Thoracic aorta (tissue), 2 donors: ENCODE data around the gene GLIPR1. TPM values are rescaled to one million over a fixed set of nuclear protein-coding genes. Genes with fewer than 3 reads are reported as not detected.

Experiments used
- ATAC-seq: fragments of 150-250 bp; one replicate; pipeline ENCODE4 v1.8.0; 2017; ENCODE audit warnings: low read depth; ENCODE audit not compliant: insufficient number of reproducible peaks, low FRiP score
- DNase-seq: peaks from one replicate; pipeline ENCODE4 v3.0.0-alpha.2; 2020; ENCODE audit warnings: low spot score
- H3K27ac ChIP-seq, 2 donors: fragments of 200-600 bp; sonication (generic); 1 replicate in 1 of 2; 2 replicates in 1 of 2; pipeline ENCODE4 v1.5.1; 2016; ENCODE audit warnings: mild to moderate bottlenecking in 2 of 2, moderate library complexity in 2 of 2
- H3K27me3 ChIP-seq: fragments of 200-600 bp; sonication (generic); replicated peaks from 2 replicates; pipeline ENCODE4 v1.6.0; 2016; ENCODE audit warnings: mild to moderate bottlenecking; ENCODE audit not compliant: insufficient read depth
- H3K36me3 ChIP-seq: fragments of 200-600 bp; sonication (generic); one replicate; pipeline ENCODE4 v1.5.1; 2016
- H3K4me1 ChIP-seq, 2 donors: fragments of 200-600 bp; sonication (generic); 1 replicate in 1 of 2; 2 replicates in 1 of 2; pipeline versions ENCODE4 v1.5.1 to v1.6.0; 2016; ENCODE audit warnings: low read depth in 2 of 2, mild to moderate bottlenecking in 1 of 2; ENCODE audit not compliant: control insufficient read depth in 1 of 2
- H3K4me3 ChIP-seq: fragments of 200-600 bp; sonication (generic); 2 replicates; pipeline ENCODE4 v1.5.1; 2016; ENCODE audit warnings: mild to moderate bottlenecking
- H3K9me3 ChIP-seq: fragments of 200-600 bp; sonication (generic); 2 replicates; pipeline ENCODE4 v1.5.1; 2016
- CTCF ChIP-seq: fragments of 200-600 bp; sonication (generic); IDR thresholded peaks from one replicate; pipeline ENCODE4 v1.5.1; 2019; ENCODE audit warnings: antibody characterized with exemption
- total RNA-seq, 2 donors: library from RNA; depleted of rRNA; stranded (reverse); fragments of >200 nt; gene quantifications; one replicate each; pipeline versions ENCODE4 v1.1.0 to v1.2.3, GENCODE V29; 2016

Gene GLIPR1
- total RNA-seq, 2 donors from 2014 or later = 66.9 to 103 TPM

- H3K27ac ChIP-seq = no peak overlapping the region
- ATAC-seq (no peak), DNase-seq (no peak)
- H3K4me3 ChIP-seq = no peak overlapping the region
- H3K36me3 ChIP-seq = no peaks in the 10 kb centered on the region
- TF ChIP-seq CTCF = no peak
- H3K9me3 ChIP-seq = no peaks in the 10 kb centered on the region
- H3K27me3 ChIP-seq = no peaks in the 10 kb centered on the region
- no peaks in the 10 kb centered on the region for H3K4me1 ChIP-seq
These were observed 44.7 kb downstream of the GLIPR1 start for GRCh38 chr12:75525263-75525662.

- Histone ChIP-seq H3K4me1 (no peaks in the 10 kb centered on the region), H3K27ac (no peak overlapping the region), H3K36me3 (no peaks in the 10 kb centered on the region), H3K9me3 (no peaks in the 10 kb centered on the region), H3K27me3 (no peaks in the 10 kb centered on the region), H3K4me3 (no peak overlapping the region)
- ATAC-seq (no peak), DNase-seq (no peak)
- TF ChIP-seq CTCF = peak; percentile 69
These were observed 46.3 kb downstream of the GLIPR1 start for GRCh38 chr12:75526655-75527511.

- no peak for TF ChIP-seq CTCF
These were observed 47.7 kb downstream of the GLIPR1 start for GRCh38 chr12:75528272-75528671.

GRCh38 chr12:75528692-75529091 lies 48.1 kb downstream of the GLIPR1 start:
- no peaks in the 10 kb centered on the region for H3K4me1 ChIP-seq
- H3K4me3 ChIP-seq = no peak overlapping the region
- no peak for TF ChIP-seq CTCF
- H3K36me3 ChIP-seq = no peaks in the 10 kb centered on the region
- DNase-seq (no peak), ATAC-seq (no peak)
- no peaks in the 10 kb centered on the region for H3K9me3 ChIP-seq
- no peak overlapping the region for H3K27ac ChIP-seq
- no peaks in the 10 kb centered on the region for H3K27me3 ChIP-seq

More at GRCh38 chr12:75528272-75528671, 47.7 kb downstream of the GLIPR1 start:
- H3K4me3 ChIP-seq = no peak overlapping the region
- H3K9me3 ChIP-seq = no peaks in the 10 kb centered on the region
- ATAC-seq (no peak), DNase-seq (no peak)
- no peaks in the 10 kb centered on the region for H3K4me1 ChIP-seq
- no peaks in the 10 kb centered on the region for H3K27me3 ChIP-seq
- H3K27ac ChIP-seq = no peak overlapping the region
- no peaks in the 10 kb centered on the region for H3K36me3 ChIP-seq

- TF ChIP-seq CTCF = no peak
- Histone ChIP-seq H3K27me3 (no peaks in the 10 kb centered on the region), H3K4me3 (no peak overlapping the region), H3K36me3 (no peaks in the 10 kb centered on the region), H3K4me1 (no peaks in the 10 kb centered on the region), H3K9me3 (no peaks in the 10 kb centered on the region), H3K27ac (no peak overlapping the region)
- DNase-seq = no peak
- ATAC-seq = no peak
These were observed 48.8 kb downstream of the GLIPR1 start for GRCh38 chr12:75529316-75529715.
